Panc1 (cell line): ENCODE measurements around the gene CEP131. TPM values are rescaled to one million over a fixed set of nuclear protein-coding genes. Genes with fewer than 3 reads are reported as not detected.

Experiments
- ATAC-seq: fragments of 200-7000 bp; cut with Tn5 transposase; 2 replicates; pipeline ENCODE4 v1.9.1; 2020; ENCODE audit warnings: mild to moderate bottlenecking, moderate library complexity
- BruUV-seq: library from RNA; stranded (reverse); fragments of 400-500 nt; replicated peaks from 2 replicates; lab custom pipeline; 2021; lab: Mats Ljungman, UMichigan
- CTCF ChIA-PET: fragments of 300-600 bp; sonication (Branson Sonifier 250); formaldehyde crosslinking; loops from one replicate; lab custom pipeline; 2022; ENCODE audit warnings: antibody characterized with exemption; lab: Charles Lee
- POLR2A ChIA-PET: fragments of 300-600 bp; sonication (Branson Sonifier 250); formaldehyde crosslinking; loops from one replicate; lab custom pipeline; 2022; ENCODE audit warnings: antibody characterized with exemption; lab: Charles Lee
- DNase-seq: peaks from one replicate; pipeline ENCODE4 v3.0.0-alpha.2; 2010; ENCODE audit warnings: low read depth, low spot score
- H3K27ac ChIP-seq: 2 replicates; pipeline ENCODE4 v1.5.1; 2011; ENCODE audit warnings: mild to moderate bottlenecking, low read length, inconsistent platforms
- H3K27me3 ChIP-seq: fragments of 200-500 bp; sonication (Bioruptor generic); 2 replicates; pipeline ENCODE4 v1.6.0; 2014; ENCODE audit warnings: low read length, inconsistent platforms; ENCODE audit not compliant: control insufficient read depth, insufficient read depth
- H3K36me3 ChIP-seq: fragments of 200-500 bp; sonication (Bioruptor generic); 2 replicates; pipeline ENCODE4 v1.5.1; 2014; ENCODE audit warnings: inconsistent platforms, mild to moderate bottlenecking, low read length, moderate library complexity; ENCODE audit not compliant: control insufficient read depth, insufficient read depth
- H3K4me1 ChIP-seq: 2 replicates; pipeline ENCODE4 v1.5.1; 2011; ENCODE audit warnings: inconsistent platforms, mild to moderate bottlenecking, low read length, moderate library complexity; ENCODE audit not compliant: control insufficient read depth, insufficient read depth
- H3K4me3 ChIP-seq, 2 experiments: 2 replicates each; pipeline ENCODE4 v1.5.1; 2011 to 2012; ENCODE audit warnings: low read depth in 2 of 2, low read length in 2 of 2, mild to moderate bottlenecking in 2 of 2, inconsistent platforms in 1 of 2, moderate library complexity in 1 of 2
- H3K9me3 ChIP-seq: fragments of 200-500 bp; sonication (Bioruptor generic); 2 replicates; pipeline ENCODE4 v1.5.1; 2014; ENCODE audit warnings: low read depth, mild to moderate bottlenecking, inconsistent platforms, low read length, moderate library complexity; ENCODE audit not compliant: control insufficient read depth, insufficient read depth
- CTCF ChIP-seq: fragments of 450-650 bp; IDR thresholded peaks from 2 replicates; pipeline ENCODE4 v1.5.1; 2017; ENCODE audit warnings: mild to moderate bottlenecking
- POLR2AphosphoS5 ChIP-seq: IDR thresholded peaks from 2 replicates; pipeline ENCODE4 v1.6.1; 2012; ENCODE audit warnings: mild to moderate bottlenecking, low read depth, low read length, moderate library complexity
- REST ChIP-seq, 2 experiments: IDR thresholded peaks; 2 replicates each; pipeline ENCODE4 v1.6.1; 2011 to 2012; ENCODE audit warnings: low read depth in 2 of 2, control low read depth in 1 of 2, low read length in 1 of 2, mild to moderate bottlenecking in 1 of 2, moderate library complexity in 1 of 2; ENCODE audit not compliant: insufficient read depth in 1 of 2
- SIN3A ChIP-seq: IDR thresholded peaks from 2 replicates; pipeline ENCODE4 v1.6.1; 2012; ENCODE audit warnings: low read depth, mild to moderate bottlenecking, low read length, moderate library complexity, borderline replicate concordance; ENCODE audit not compliant: insufficient read depth
- TCF7L2 ChIP-seq: IDR thresholded peaks from 2 replicates; pipeline ENCODE4 v1.6.1; 2011; ENCODE audit warnings: mild to moderate bottlenecking, low read depth, low read length, inconsistent platforms
- in situ Hi-C: cut with HindIII; loops from 2 replicates; pipeline ENCODE4 v1.10.0; 2016; ENCODE audit warnings: low sequenced_read_pairs, low pct_unique_long_range_greater_than_20kb
- intact Hi-C: fragments of 100-400 bp; cut with micrococcal nuclease; formaldehyde crosslinking; loops from one replicate; pipeline ENCODE4 v1.10.0; 2022; ENCODE audit not compliant: unreplicated experiment
- total RNA-seq: library from RNA; stranded (reverse); gene quantifications from one replicate; pipeline ENCODE4 v1.2.1, GENCODE V29; 2021; ENCODE audit not compliant: unreplicated experiment

The CEP131 gene
- total RNA-seq, 1 experiment from 2014 or later, result 26.0 TPM

GRCh38 chr17:81182596-81182995 lies 40.2 kb downstream of the CEP131 start:
- H3K36me3 ChIP-seq, result no peaks in the 10 kb centered on the region
- POLR2A ChIA-PET, result no interaction called here
- H3K9me3 ChIP-seq, result no peaks in the 10 kb centered on the region
- CTCF ChIA-PET, result no interaction called here
- no peaks in the 10 kb centered on the region for H3K27me3 ChIP-seq
- H3K4me3 ChIP-seq, result no peak overlapping the region
- no peak for TF ChIP-seq SIN3A
- no peak for TF ChIP-seq CTCF
- no peak for TF ChIP-seq REST (IDR thresholded peaks at IDR 0.05; ENCODE audit: insufficient read depth in 1 of 2, low read depth in 2 of 2, low read length in 1 of 2)
- TF ChIP-seq POLR2AphosphoS5, result no peak
- no peak for TF ChIP-seq TCF7L2
- H3K4me1 ChIP-seq, result no peaks in the 10 kb centered on the region; the same call in 1 of the 2 replicates
- intact Hi-C loops, result loop anchor here (5.0 kb wide), 1 partner anchor 40 kb away; no protein-coding TSS in a partner anchor
- DNase-seq (no peak), ATAC-seq (no peak)
- BruUV-seq, result no TSS peak
- in situ Hi-C loops, result no loop called here
- no peak overlapping the region for H3K27ac ChIP-seq

GRCh38 chr17:81181811-81182185 lies 41.0 kb downstream of the CEP131 start:
- Histone ChIP-seq H3K27me3 (no peaks in the 10 kb centered on the region), H3K36me3 (no peaks in the 10 kb centered on the region), H3K9me3 (no peaks in the 10 kb centered on the region), H3K4me3 (no peak overlapping the region), H3K4me1 (no peaks in the 10 kb centered on the region; the same call in 1 of the 2 replicates), H3K27ac (no peak overlapping the region)
- TF ChIP-seq CTCF, result no peak
- TF ChIP-seq SIN3A, result no peak
- no peak for TF ChIP-seq POLR2AphosphoS5
- no peak for TF ChIP-seq REST (IDR thresholded peaks at IDR 0.05; ENCODE audit: insufficient read depth in 1 of 2, low read depth in 2 of 2, low read length in 1 of 2)
- no peak for TF ChIP-seq TCF7L2
- CTCF ChIA-PET, result no interaction called here
- ATAC-seq (no peak), DNase-seq (no peak)
- POLR2A ChIA-PET, result no interaction called here
- intact Hi-C loops (loop anchor here (5.0 kb wide), 1 partner anchor 39 kb away; no protein-coding TSS in a partner anchor), in situ Hi-C loops (no loop called here)
- no TSS peak for BruUV-seq
